Central memory CD8-positive, alpha-beta T cell (primary cell): ENCODE data around the gene NINJ2.
A peak's percentile ranks its signal among the peaks of the same experiment; 100 is the strongest.

Source experiments
- ATAC-seq: fragments of 150-1000 bp; cut with Tn5 transposase; replicated peaks from 2 replicates; pipeline ENCODE4 v1.10.0; 2022; ENCODE audit warnings: mild to moderate bottlenecking, moderate FRiP score, moderate number of reproducible peaks; ENCODE audit not compliant: poor library complexity, severe bottlenecking; ENCODE audit errors: extremely low read depth
- DNase-seq, 2 donors: peaks; one replicate each; pipeline ENCODE4 v3.0.0; 2021; ENCODE audit warnings: low spot score in 2 of 2
- H3K27ac Mint-ChIP-seq: one replicate; pipeline ENCODE4 v1.8.0; 2022; ENCODE audit warnings: low read depth, mild to moderate bottlenecking, moderate library complexity, mixed read lengths
- H3K27me3 Mint-ChIP-seq: one replicate; pipeline ENCODE4 v1.8.0; 2022; ENCODE audit warnings: mixed read lengths
- H3K36me3 Mint-ChIP-seq: one replicate; pipeline ENCODE4 v1.8.0; 2022; ENCODE audit warnings: mild to moderate bottlenecking, moderate library complexity, mixed read lengths; ENCODE audit not compliant: insufficient read depth
- H3K4me1 Mint-ChIP-seq: one replicate; pipeline ENCODE4 v1.8.0; 2022; ENCODE audit warnings: mixed read lengths
- H3K4me3 Mint-ChIP-seq: one replicate; pipeline ENCODE4 v1.8.0; 2022; ENCODE audit warnings: mild to moderate bottlenecking, moderate library complexity, mixed read lengths
- H3K9me3 Mint-ChIP-seq: one replicate; pipeline ENCODE4 v1.8.0; 2022; ENCODE audit warnings: mixed read lengths

The NINJ2 gene

GRCh38 chr12:692274-692673, 29.0 kb upstream of the NINJ2 start:
- Mint-ChIP-seq H3K9me3 (no peaks in the 10 kb centered on the region), H3K27me3 (no peaks in the 10 kb centered on the region), H3K27ac (no peak overlapping the region), H3K4me1 (peaks cover 12% of the 10 kb centered on the region), H3K4me3 (no peak overlapping the region), H3K36me3 (no peaks in the 10 kb centered on the region)
- ATAC-seq = no peak
- no peak for DNase-seq

DNA sequence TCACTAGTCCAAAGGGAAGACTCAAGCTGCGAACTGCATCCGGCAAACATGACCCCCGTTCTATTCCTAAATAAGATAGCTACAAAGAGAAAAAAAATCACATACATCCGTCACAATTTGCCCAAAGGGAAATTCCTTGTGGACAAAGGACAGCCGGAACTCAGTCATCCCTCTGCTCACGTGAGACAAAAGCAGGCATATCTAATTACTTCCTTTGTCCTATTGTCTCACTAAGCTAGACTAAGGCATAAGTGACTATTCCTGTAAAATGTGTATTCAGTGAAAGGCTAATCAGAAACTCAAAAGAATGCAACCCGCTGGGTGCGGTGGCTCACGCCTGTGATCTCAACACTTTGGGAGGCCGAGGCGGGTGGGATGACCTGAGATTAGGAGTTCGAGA, 27.2 kb upstream of the NINJ2 start:
- Mint-ChIP-seq H3K36me3 (peaks cover 4% of the 10 kb centered on the region), H3K27me3 (no peaks in the 10 kb centered on the region), H3K27ac (no peak overlapping the region), H3K4me3 (no peak overlapping the region), H3K9me3 (no peaks in the 10 kb centered on the region), H3K4me1 (peaks cover 21% of the 10 kb centered on the region)
- DNase-seq = no peak
- no peak for ATAC-seq

DNA sequence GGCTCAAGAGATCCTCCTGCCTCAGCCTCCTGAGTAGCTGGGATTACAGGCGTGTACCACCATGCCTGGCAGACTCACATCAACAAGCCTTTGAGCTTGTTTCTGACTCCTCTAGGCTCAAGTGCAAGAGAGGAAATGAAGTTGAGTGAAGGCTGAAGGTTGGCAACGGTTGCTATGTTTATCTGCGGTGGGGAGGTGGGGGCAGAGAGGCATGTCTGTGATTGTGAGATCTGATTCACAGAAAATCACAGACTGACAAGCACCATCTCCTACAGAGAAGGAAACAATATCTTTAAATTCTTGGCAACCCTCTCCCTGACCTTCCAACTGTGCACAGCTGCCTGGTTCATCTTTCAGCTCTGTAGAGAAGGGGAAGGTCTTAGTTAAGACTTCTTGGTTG, 22.1 kb upstream of the NINJ2 start:
- H3K4me1 Mint-ChIP-seq = peaks cover 56% of the 10 kb centered on the region
- H3K27ac Mint-ChIP-seq = peak overlapping the region; percentile 93
- peak; percentile 83 for ATAC-seq
- DNase-seq = peak; percentile 62 to 90
- H3K4me3 Mint-ChIP-seq = peak overlapping the region; percentile 65
- H3K36me3 Mint-ChIP-seq = peaks cover 29% of the 10 kb centered on the region
- no peaks in the 10 kb centered on the region for H3K27me3 Mint-ChIP-seq
- no peaks in the 10 kb centered on the region for H3K9me3 Mint-ChIP-seq

GRCh38 chr12:684416-684815, 21.2 kb upstream of the NINJ2 start:
- DNase-seq = no peak
- peak overlapping the region; percentile 65 for H3K4me3 Mint-ChIP-seq
- H3K9me3 Mint-ChIP-seq = no peaks in the 10 kb centered on the region
- peak overlapping the region; percentile 93 for H3K27ac Mint-ChIP-seq
- H3K27me3 Mint-ChIP-seq = no peaks in the 10 kb centered on the region
- H3K4me1 Mint-ChIP-seq = peaks cover 64% of the 10 kb centered on the region
- peak; percentile 8 for ATAC-seq
- H3K36me3 Mint-ChIP-seq = peaks cover 30% of the 10 kb centered on the region

DNA sequence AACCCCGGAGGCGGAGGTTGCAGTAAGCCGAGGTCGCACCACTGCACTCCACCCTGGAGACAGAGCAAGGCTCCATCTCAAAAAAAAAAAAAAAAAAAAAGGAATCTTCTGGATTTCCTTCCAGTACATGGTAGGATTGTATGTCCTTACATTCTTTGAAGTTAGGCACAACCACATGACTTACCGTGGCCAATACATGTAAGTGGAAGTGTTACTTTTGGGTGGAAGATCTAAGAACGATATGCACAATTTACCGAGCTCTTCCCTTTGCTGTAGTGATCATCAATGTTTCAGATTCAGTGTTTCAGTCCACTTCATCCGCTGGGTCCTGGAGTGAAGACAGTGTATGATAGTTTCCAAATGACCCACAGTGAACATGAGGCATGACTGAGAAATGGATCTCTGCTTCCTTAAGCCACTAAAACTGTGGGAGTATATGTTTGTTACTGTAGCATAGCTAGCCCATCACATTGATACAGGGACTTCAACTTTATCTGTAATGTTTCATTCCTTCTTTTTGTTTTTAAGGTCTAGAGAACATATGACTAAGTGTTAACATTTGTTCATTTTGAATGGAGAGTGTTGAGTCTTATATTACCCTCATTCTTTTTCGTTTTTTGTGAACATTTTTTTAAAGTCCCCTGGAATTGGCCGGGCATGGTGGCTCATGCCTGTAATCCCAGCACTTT, 18.5 kb upstream of the NINJ2 start:
- peak overlapping the region; percentile 93 for H3K27ac Mint-ChIP-seq
- no peaks in the 10 kb centered on the region for H3K9me3 Mint-ChIP-seq
- H3K4me3 Mint-ChIP-seq = peak overlapping the region; percentile 36
- peaks cover 39% of the 10 kb centered on the region for H3K36me3 Mint-ChIP-seq
- no peak for DNase-seq
- peaks cover 74% of the 10 kb centered on the region for H3K4me1 Mint-ChIP-seq
- no peaks in the 10 kb centered on the region for H3K27me3 Mint-ChIP-seq
- no peak for ATAC-seq

- ATAC-seq = no peak
- Mint-ChIP-seq H3K27ac (peak overlapping the region; percentile 93), H3K4me3 (peak overlapping the region; percentile 66), H3K27me3 (no peaks in the 10 kb centered on the region), H3K9me3 (no peaks in the 10 kb centered on the region), H3K36me3 (peaks cover 31% of the 10 kb centered on the region), H3K4me1 (peaks cover 57% of the 10 kb centered on the region)
- no peak for DNase-seq
These were observed 15.8 kb upstream of the NINJ2 start for GRCh38 chr12:678747-679712.

DNA sequence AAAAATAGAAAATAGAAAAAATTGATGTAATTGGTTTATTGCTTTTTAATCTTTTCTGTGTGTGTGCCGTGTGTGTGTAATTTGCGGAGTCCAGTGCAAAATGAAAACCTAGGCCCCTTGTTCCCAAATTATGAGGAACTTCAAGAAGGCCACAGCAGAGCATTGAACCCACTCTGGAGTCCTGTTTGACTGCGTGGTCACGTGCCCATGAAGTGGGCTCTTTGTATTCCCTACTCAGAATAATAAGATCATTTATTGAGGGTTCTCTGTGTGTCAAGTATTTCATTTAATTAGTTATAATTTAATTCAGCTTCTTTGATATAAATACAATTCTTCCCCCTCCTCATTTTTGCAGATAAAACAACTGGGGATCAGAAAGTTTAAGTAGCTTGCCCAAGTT, 12.3 kb upstream of the NINJ2 start:
- peak overlapping the region; percentile 95 for H3K27ac Mint-ChIP-seq
- peaks cover 64% of the 10 kb centered on the region for H3K4me1 Mint-ChIP-seq
- no peak for ATAC-seq

DNA sequence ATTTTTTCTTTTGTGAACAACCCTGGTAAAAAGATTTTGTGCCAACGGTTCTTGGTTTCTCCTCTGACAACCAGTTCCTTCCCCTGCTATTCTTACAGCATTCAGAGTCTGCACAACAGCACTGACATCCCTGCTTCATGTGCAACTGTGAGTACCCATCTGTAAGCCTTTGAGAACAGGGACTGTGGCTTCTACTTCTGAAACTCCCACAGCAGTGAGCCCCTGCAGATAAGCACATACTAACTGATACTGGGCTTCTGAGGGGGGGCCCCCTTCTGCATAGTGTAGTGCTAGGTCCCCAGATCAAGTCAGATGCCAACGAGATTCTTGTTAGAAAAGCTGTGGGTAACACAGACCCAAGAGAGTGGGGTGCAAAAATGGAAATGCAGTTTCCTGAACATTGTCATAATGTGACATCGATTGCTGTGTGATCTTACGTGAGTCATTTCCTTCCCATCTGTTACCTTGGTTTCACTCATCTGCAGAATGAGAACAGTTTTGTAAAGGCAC, 11.1 kb upstream of the NINJ2 start:
- DNase-seq = peak; percentile 37 to 76

More for the DNA sequence above, 12.3 kb upstream of the NINJ2 start:
- H3K27me3 Mint-ChIP-seq = no peaks in the 10 kb centered on the region
- DNase-seq = no peak
- no peak overlapping the region for H3K4me3 Mint-ChIP-seq
- no peaks in the 10 kb centered on the region for H3K9me3 Mint-ChIP-seq
- peaks cover 20% of the 10 kb centered on the region for H3K36me3 Mint-ChIP-seq

GRCh38 chr12:673849-674248, 10.6 kb upstream of the NINJ2 start:
- Mint-ChIP-seq H3K4me3 (peak overlapping the region; percentile 78), H3K27ac (peak overlapping the region; percentile 95), H3K27me3 (no peaks in the 10 kb centered on the region), H3K9me3 (no peaks in the 10 kb centered on the region), H3K36me3 (peaks cover 16% of the 10 kb centered on the region), H3K4me1 (peaks cover 58% of the 10 kb centered on the region)
- DNase-seq = no peak
- ATAC-seq = no peak

More for the DNA sequence above, 11.1 kb upstream of the NINJ2 start:
- peaks cover 17% of the 10 kb centered on the region for H3K36me3 Mint-ChIP-seq
- peak; percentile 95 for ATAC-seq
- H3K27me3 Mint-ChIP-seq = no peaks in the 10 kb centered on the region
- H3K4me1 Mint-ChIP-seq = peaks cover 58% of the 10 kb centered on the region
- peak overlapping the region; percentile 78 for H3K4me3 Mint-ChIP-seq
- no peaks in the 10 kb centered on the region for H3K9me3 Mint-ChIP-seq
- peak overlapping the region; percentile 95 for H3K27ac Mint-ChIP-seq

- H3K4me1 Mint-ChIP-seq = peaks cover 66% of the 10 kb centered on the region
- H3K27me3 Mint-ChIP-seq = no peaks in the 10 kb centered on the region
- H3K4me3 Mint-ChIP-seq = no peak overlapping the region
- ATAC-seq (no peak), DNase-seq (no peak)
- H3K27ac Mint-ChIP-seq = peak overlapping the region; percentile 87
- no peaks in the 10 kb centered on the region for H3K9me3 Mint-ChIP-seq
- peaks cover 20% of the 10 kb centered on the region for H3K36me3 Mint-ChIP-seq
These were observed 6.3 kb upstream of the NINJ2 start for GRCh38 chr12:669576-669945.

DNA sequence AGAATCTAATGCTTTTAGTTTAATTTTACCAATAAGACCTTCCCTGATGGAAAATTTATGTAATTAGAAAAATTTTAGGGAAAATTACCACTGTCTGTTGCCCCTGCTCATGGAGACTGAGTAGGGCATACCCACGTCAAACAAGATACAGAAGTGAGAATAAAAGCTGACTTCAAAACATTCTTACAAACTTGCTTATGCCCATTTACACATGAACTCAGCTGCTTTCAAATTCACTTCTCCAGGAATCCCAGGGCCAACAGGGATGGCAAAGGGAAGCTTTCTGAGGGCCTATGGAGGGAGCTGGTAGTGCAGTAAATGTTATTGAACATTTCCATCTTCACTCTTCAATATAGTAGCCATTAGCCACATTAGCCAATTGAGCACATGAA, 4.8 kb upstream of the NINJ2 start:
- Mint-ChIP-seq H3K4me1 (peaks cover 53% of the 10 kb centered on the region), H3K36me3 (peaks cover 14% of the 10 kb centered on the region), H3K9me3 (no peaks in the 10 kb centered on the region), H3K27ac (peak overlapping the region; percentile 92), H3K4me3 (peak overlapping the region; percentile 69), H3K27me3 (no peaks in the 10 kb centered on the region)
- DNase-seq (no peak), ATAC-seq (no peak)

DNA sequence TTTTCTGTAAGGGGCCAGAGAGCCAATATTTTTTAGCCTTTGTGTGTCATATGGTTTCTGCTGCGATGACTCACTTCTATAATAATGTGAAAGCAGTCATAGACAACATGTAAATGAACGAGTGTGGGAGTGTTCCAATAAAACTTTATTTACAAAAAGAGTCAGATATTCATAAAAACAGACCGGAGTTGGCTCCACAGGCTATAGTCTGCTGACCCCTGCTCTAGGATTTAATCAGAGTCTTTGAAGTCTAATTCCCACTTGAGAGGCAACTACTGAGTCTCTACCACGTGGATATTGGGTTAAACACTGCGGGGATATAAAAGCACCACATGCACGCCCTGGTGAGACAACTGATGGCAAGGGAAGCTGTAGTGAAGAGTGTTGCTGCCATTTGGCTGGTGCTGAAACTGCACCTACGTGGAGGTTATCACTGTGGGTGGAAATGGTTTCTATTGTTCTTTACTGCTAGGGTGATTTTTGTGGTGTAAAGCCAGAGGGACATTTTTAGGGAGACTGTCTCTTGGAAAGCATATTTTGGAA, 3.6 kb upstream of the NINJ2 start:
- H3K36me3 Mint-ChIP-seq = peaks cover 14% of the 10 kb centered on the region
- DNase-seq (peak in 1 of 2 donors; percentile 48), ATAC-seq (peak; percentile 67)
- H3K27ac Mint-ChIP-seq = peak overlapping the region; percentile 92
- peaks cover 45% of the 10 kb centered on the region for H3K4me1 Mint-ChIP-seq
- no peaks in the 10 kb centered on the region for H3K27me3 Mint-ChIP-seq
- H3K9me3 Mint-ChIP-seq = no peaks in the 10 kb centered on the region
- H3K4me3 Mint-ChIP-seq = peak overlapping the region; percentile 69
